ENCODE data around the gene ZNF322.

ZNF322 gene

GRCh38 chr6:26657256-26657655, 2.3 kb downstream of the ZNF322 start:
- Histone ChIP-seq H3K36me3 (ENCODE audit: insufficient read depth, low read length) (peaks cover 16% of the 10 kb centered on the region), H3K4me1 (ENCODE audit: insufficient read depth, low read length) (peaks cover 17% of the 10 kb centered on the region), H3K9me3 (ENCODE audit: low read length) (no peaks in the 10 kb centered on the region), H3K27ac (ENCODE audit: low read depth, low read length) (no peak overlapping the region), H3K27me3 (ENCODE audit: control insufficient read depth in 1 of 2, insufficient read depth in 2 of 2, low read length in 2 of 2) (no peaks in the 10 kb centered on the region), H3K4me3 (ENCODE audit: low read depth in 1 of 2, low read length in 2 of 2) (no peak overlapping the region), H3K9ac (ENCODE audit: low read length) (no peak overlapping the region)

DNA sequence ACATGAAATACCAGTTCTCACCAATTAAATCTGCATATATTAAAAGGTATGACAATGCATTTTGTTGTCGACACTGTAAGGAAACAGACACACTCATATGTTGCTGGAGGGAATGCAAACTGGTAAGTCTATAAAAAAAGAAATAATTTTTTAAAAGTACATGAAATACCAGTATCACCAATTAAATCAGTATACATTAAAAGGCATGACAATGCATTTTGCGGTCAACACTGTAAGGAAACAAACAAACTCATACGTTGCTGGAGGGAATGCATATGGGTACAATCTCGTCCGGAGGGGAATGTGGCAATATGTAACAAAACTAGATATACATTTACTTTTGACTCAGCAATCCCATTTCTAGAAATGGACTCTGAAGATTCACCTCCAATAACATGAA, 6.5 kb downstream of the ZNF322 start:
- peaks cover 16% of the 10 kb centered on the region for H3K36me3 ChIP-seq (ENCODE audit: insufficient read depth, low read length)
- no peak overlapping the region for H3K4me3 ChIP-seq (ENCODE audit: low read depth in 1 of 2, low read length in 2 of 2)
- H3K27me3 ChIP-seq (ENCODE audit: control insufficient read depth in 1 of 2, insufficient read depth in 2 of 2, low read length in 2 of 2): no peaks in the 10 kb centered on the region
- H3K9me3 ChIP-seq (ENCODE audit: low read length): no peaks in the 10 kb centered on the region
- peaks cover 8% of the 10 kb centered on the region for H3K4me1 ChIP-seq (ENCODE audit: insufficient read depth, low read length)
- H3K9ac ChIP-seq (ENCODE audit: low read length): no peak overlapping the region
- no peak overlapping the region for H3K27ac ChIP-seq (ENCODE audit: low read depth, low read length)

DNA sequence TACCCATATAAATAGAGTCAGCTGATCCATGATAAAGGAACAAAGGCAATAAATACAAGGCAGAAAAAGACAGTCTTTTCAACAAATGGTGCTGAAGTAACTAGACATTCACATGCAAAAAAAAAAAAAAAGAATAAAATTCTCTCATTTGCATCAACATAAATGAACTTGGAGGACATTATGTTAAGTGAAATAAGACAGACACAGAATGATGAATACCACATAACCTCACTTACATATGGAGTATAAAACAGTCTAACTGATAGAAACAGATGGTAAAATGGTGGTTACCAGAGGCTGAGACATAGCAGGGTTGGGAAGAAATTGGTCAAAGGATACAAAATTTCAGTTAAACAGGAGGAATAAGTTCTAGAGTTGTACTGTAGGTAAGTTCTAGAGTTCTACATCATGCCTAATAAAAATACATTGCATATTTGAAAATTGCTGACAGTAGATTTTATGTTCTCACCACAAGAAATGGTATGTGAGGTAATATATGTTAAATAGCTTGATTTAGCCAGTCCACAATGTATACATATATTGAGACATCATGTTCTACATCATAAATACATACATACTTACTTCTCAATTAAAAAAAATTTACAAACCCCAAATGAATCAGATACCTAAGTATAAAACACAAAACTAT, 8.3 kb downstream of the ZNF322 start:
- Histone ChIP-seq H3K36me3 (ENCODE audit: insufficient read depth, low read length) (peaks cover 11% of the 10 kb centered on the region), H3K9me3 (ENCODE audit: low read length) (no peaks in the 10 kb centered on the region), H3K9ac (ENCODE audit: low read length) (no peak overlapping the region), H3K27me3 (ENCODE audit: control insufficient read depth in 1 of 2, insufficient read depth in 2 of 2, low read length in 2 of 2) (no peaks in the 10 kb centered on the region), H3K4me1 (ENCODE audit: insufficient read depth, low read length) (no peaks in the 10 kb centered on the region), H3K27ac (ENCODE audit: low read depth, low read length) (no peak overlapping the region), H3K4me3 (ENCODE audit: low read depth in 1 of 2, low read length in 2 of 2) (no peak overlapping the region)

GRCh38 chr6:26646074-26646473, 13.5 kb downstream of the ZNF322 start:
- Histone ChIP-seq H3K27ac (ENCODE audit: low read depth, low read length) (no peak overlapping the region), H3K4me1 (ENCODE audit: insufficient read depth, low read length) (no peaks in the 10 kb centered on the region), H3K9me3 (ENCODE audit: low read length) (no peaks in the 10 kb centered on the region), H3K4me3 (ENCODE audit: low read depth in 1 of 2, low read length in 2 of 2) (no peak overlapping the region), H3K27me3 (ENCODE audit: control insufficient read depth in 1 of 2, insufficient read depth in 2 of 2, low read length in 2 of 2) (no peaks in the 10 kb centered on the region), H3K36me3 (ENCODE audit: insufficient read depth, low read length) (peaks cover 18% of the 10 kb centered on the region), H3K9ac (ENCODE audit: low read length) (no peak overlapping the region)

GRCh38 chr6:26640806-26641205, 18.7 kb downstream of the ZNF322 start:
- no peak overlapping the region for H3K9ac ChIP-seq (ENCODE audit: low read length)
- H3K4me1 ChIP-seq (ENCODE audit: insufficient read depth, low read length): no peaks in the 10 kb centered on the region
- no peaks in the 10 kb centered on the region for H3K27me3 ChIP-seq (ENCODE audit: control insufficient read depth in 1 of 2, insufficient read depth in 2 of 2, low read length in 2 of 2)
- H3K9me3 ChIP-seq (ENCODE audit: low read length): no peaks in the 10 kb centered on the region
- H3K4me3 ChIP-seq (ENCODE audit: low read depth in 1 of 2, low read length in 2 of 2): no peak overlapping the region
- H3K36me3 ChIP-seq (ENCODE audit: insufficient read depth, low read length): peaks cover 33% of the 10 kb centered on the region
- no peak overlapping the region for H3K27ac ChIP-seq (ENCODE audit: low read depth, low read length)

DNA sequence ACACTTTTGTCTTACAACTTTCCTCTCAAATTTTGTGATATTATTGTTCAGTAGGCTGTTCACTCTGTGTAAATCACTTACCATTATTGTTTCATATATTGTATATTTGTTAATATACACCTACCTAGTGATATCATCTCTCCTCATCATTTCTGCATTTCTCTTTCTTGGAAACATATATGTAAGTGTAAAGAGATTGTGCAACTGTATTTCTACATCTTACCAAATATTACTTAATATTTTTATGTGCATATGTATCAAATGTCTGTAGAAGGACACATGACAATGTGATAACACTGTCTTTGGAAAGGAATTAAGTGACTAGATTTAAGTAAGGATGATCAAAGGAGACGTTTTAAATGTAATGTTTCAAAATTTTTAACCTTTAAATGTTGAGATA, 30.2 kb downstream of the ZNF322 start:
- Histone ChIP-seq H3K27ac (ENCODE audit: low read depth, low read length) (no peak overlapping the region), H3K27me3 (ENCODE audit: control insufficient read depth in 1 of 2, insufficient read depth in 2 of 2, low read length in 2 of 2) (no peaks in the 10 kb centered on the region), H3K36me3 (ENCODE audit: insufficient read depth, low read length) (no peaks in the 10 kb centered on the region), H3K9ac (ENCODE audit: low read length) (no peak overlapping the region), H3K4me3 (ENCODE audit: low read depth in 1 of 2, low read length in 2 of 2) (no peak overlapping the region), H3K9me3 (ENCODE audit: low read length) (no peaks in the 10 kb centered on the region), H3K4me1 (ENCODE audit: insufficient read depth, low read length) (no peaks in the 10 kb centered on the region)

- Histone ChIP-seq H3K4me1 (ENCODE audit: insufficient read depth, low read length) (no peaks in the 10 kb centered on the region), H3K9me3 (ENCODE audit: low read length) (no peaks in the 10 kb centered on the region), H3K27me3 (ENCODE audit: control insufficient read depth in 1 of 2, insufficient read depth in 2 of 2, low read length in 2 of 2) (no peaks in the 10 kb centered on the region), H3K36me3 (ENCODE audit: insufficient read depth, low read length) (no peaks in the 10 kb centered on the region), H3K9ac (ENCODE audit: low read length) (no peak overlapping the region), H3K27ac (ENCODE audit: low read depth, low read length) (no peak overlapping the region), H3K4me3 (ENCODE audit: low read depth in 1 of 2, low read length in 2 of 2) (no peak overlapping the region)
Observed at GRCh38 chr6:26627843-26628242, 31.7 kb downstream of the ZNF322 start.

DNA sequence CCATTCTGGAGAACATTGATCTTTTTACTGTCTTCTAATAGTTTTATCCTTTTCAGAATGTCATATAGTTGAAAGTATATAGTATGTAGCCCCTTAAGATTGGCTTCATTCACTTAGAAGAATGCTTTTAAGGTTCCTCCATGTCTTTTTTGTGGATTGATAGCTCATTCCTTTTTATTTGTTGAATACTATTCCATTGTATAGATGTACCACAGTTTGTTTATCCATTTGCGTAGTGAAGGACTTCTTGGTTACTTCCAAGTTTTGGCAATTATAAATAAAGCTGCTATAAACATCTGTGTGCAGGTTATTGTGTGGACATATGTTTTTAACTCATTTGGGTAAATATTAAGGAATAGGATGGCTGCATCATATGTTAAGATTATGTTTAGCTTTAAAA, 35.0 kb downstream of the ZNF322 start:
- H3K4me3 ChIP-seq (ENCODE audit: low read depth in 1 of 2, low read length in 2 of 2): no peak overlapping the region
- H3K4me1 ChIP-seq (ENCODE audit: insufficient read depth, low read length): no peaks in the 10 kb centered on the region
- no peaks in the 10 kb centered on the region for H3K36me3 ChIP-seq (ENCODE audit: insufficient read depth, low read length)
- no peak overlapping the region for H3K27ac ChIP-seq (ENCODE audit: low read depth, low read length)
- H3K9ac ChIP-seq (ENCODE audit: low read length): no peak overlapping the region
- H3K9me3 ChIP-seq (ENCODE audit: low read length): no peaks in the 10 kb centered on the region
- H3K27me3 ChIP-seq (ENCODE audit: control insufficient read depth in 1 of 2, insufficient read depth in 2 of 2, low read length in 2 of 2): no peaks in the 10 kb centered on the region

DNA sequence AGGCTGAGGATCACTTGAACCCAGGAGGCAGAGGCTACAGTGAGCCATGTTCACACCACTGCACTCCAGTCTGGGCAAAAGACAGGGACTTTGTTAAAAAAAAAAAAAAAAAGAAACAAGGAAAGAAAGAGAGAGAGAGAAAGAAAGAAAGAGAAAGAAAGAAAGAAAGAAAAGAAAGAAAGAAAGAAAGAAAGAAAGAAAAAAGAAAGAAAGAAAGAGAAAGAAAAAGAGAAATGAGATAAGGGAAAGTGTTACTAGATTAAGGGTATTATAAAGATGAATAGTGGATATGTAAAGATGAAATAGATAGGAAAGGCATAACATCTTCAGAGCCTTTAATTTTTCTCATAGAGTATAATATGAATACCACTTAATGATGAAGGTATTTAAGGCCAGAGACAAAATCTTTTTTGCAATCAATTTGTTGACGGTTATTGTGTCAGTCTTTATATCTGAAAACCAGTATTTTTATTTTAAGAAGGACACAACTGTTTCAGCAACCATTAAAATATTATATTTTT, 36.1 kb downstream of the ZNF322 start:
- no peaks in the 10 kb centered on the region for H3K36me3 ChIP-seq (ENCODE audit: insufficient read depth, low read length)
- H3K27me3 ChIP-seq (ENCODE audit: control insufficient read depth in 1 of 2, insufficient read depth in 2 of 2, low read length in 2 of 2): no peaks in the 10 kb centered on the region
- H3K4me3 ChIP-seq (ENCODE audit: low read depth in 1 of 2, low read length in 2 of 2): no peak overlapping the region
- no peaks in the 10 kb centered on the region for H3K9me3 ChIP-seq (ENCODE audit: low read length)
- H3K27ac ChIP-seq (ENCODE audit: low read depth, low read length): no peak overlapping the region
- H3K9ac ChIP-seq (ENCODE audit: low read length): no peak overlapping the region
- no peaks in the 10 kb centered on the region for H3K4me1 ChIP-seq (ENCODE audit: insufficient read depth, low read length)

- H3K4me1 ChIP-seq (ENCODE audit: insufficient read depth, low read length): peaks cover 5% of the 10 kb centered on the region
- no peak overlapping the region for H3K27ac ChIP-seq (ENCODE audit: low read depth, low read length)
- peak overlapping the region; percentile 24 to 31 for H3K4me3 ChIP-seq (ENCODE audit: low read depth in 1 of 2, low read length in 2 of 2)
- H3K27me3 ChIP-seq (ENCODE audit: control insufficient read depth in 1 of 2, insufficient read depth in 2 of 2, low read length in 2 of 2): peaks cover 25 to 38% of the 10 kb centered on the region in 2 donors
- no peaks in the 10 kb centered on the region for H3K36me3 ChIP-seq (ENCODE audit: insufficient read depth, low read length)
- H3K9ac ChIP-seq (ENCODE audit: low read length): no peak overlapping the region
- peaks cover 9% of the 10 kb centered on the region for H3K9me3 ChIP-seq (ENCODE audit: low read length)
Observed at GRCh38 chr6:26613689-26614683, 45.6 kb downstream of the ZNF322 start.

- H3K9me3 ChIP-seq (ENCODE audit: low read length): peaks cover 9% of the 10 kb centered on the region
- no peak overlapping the region for H3K9ac ChIP-seq (ENCODE audit: low read length)
- no peak overlapping the region for H3K27ac ChIP-seq (ENCODE audit: low read depth, low read length)
- no peaks in the 10 kb centered on the region for H3K36me3 ChIP-seq (ENCODE audit: insufficient read depth, low read length)
- peaks cover 25 to 38% of the 10 kb centered on the region in 2 donors for H3K27me3 ChIP-seq (ENCODE audit: control insufficient read depth in 1 of 2, insufficient read depth in 2 of 2, low read length in 2 of 2)
- H3K4me1 ChIP-seq (ENCODE audit: insufficient read depth, low read length): peaks cover 5% of the 10 kb centered on the region
- no peak overlapping the region for H3K4me3 ChIP-seq (ENCODE audit: low read depth in 1 of 2, low read length in 2 of 2)
Observed at GRCh38 chr6:26613201-26613600, 46.3 kb downstream of the ZNF322 start.

Data from muscle layer of colon (tissue), 2 donors.